ENCODE results near the gene RAPGEF4.
"Not testable (repeated sequence)": the region's sequence is repeated elsewhere in the genome, so short reads cannot be mapped to it uniquely, and the experiment has no call there.

GRCh38 chr2:173093617-173094016, 358.0 kb downstream of the RAPGEF4 start:
- not testable (repeated sequence) for TF ChIP-seq POLR2AphosphoS5 (IDR thresholded peaks at IDR 0.05; ENCODE audit: borderline replicate concordance, low read depth, low read length); EZH2 (IDR thresholded peaks at IDR 0.05)

All from SK-N-MC (cell line).